LNCAP (cell line): Measurements from ENCODE around the gene ARMC2.

Source experiments
- CTCF ChIP-seq: fragments of 450-650 bp; IDR thresholded peaks from 2 replicates; pipeline ENCODE4 v1.5.1; 2017; ENCODE audit warnings: mild to moderate bottlenecking

ARMC2 gene

GRCh38 chr6:108804956-108805355 lies 43.3 kb upstream of the ARMC2 start:
- TF ChIP-seq CTCF = no peak

GRCh38 chr6:108805611-108806167 lies 42.5 kb upstream of the ARMC2 start:
- TF ChIP-seq CTCF = no peak

- no peak for TF ChIP-seq CTCF
Observed at GRCh38 chr6:108806171-108806570, 42.1 kb upstream of the ARMC2 start.

GRCh38 chr6:108806665-108807064 lies 41.6 kb upstream of the ARMC2 start:
- TF ChIP-seq CTCF = no peak

DNA sequence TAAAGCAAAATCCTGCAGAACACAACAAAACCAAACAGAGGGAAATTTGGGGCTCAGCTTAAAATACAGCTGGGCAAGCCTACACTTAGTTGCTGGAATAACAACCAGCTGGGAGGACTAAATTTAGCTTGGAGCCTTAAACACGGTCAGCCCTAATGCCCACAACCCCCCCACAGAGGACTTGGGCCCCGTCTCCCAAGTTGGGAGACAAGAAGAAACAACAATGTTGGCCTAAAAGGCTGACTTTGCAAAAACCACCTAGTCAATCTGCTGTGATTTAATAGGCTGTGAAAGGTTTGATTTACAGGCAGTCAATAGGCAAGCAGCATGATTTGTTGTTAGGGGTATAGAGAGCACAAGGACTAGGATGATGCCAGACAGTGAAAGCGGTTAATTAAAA lies 40.3 kb upstream of the ARMC2 start:
- no peak for TF ChIP-seq CTCF

- no peak for TF ChIP-seq CTCF
Observed at GRCh38 chr6:108809211-108809610, 39.0 kb upstream of the ARMC2 start.

DNA sequence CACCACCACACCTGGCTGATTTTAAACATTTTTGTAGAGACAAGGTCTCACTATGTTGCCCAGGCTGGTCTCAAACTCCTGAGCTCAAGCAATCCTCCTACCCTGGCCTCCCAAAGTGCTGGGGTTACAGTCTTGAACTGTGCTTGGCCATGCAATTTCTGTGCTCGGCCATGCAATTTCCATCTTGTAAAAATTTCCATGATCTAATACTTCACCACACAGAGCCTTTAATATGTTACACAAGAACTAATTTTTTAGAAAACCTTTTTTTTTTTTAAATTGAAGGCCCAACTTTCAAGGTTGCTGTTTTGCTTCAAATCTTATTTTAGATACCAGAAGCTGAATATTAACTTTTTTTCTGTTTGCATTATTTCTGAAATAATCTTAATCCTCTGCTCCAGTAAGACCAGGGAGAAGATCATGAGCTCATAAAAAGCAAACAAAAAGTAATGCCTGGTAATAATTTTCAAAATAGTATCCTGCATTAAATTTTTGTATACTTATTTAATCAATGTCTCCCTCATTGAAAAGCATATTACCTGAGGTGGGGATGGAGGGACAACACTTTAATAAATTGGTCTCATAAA lies 38.1 kb upstream of the ARMC2 start:
- no peak for TF ChIP-seq CTCF

GRCh38 chr6:108811490-108811889 lies 36.7 kb upstream of the ARMC2 start:
- no peak for TF ChIP-seq CTCF
